SK-N-SH (cell line): ENCODE results near the gene RXYLT1.

Experiments used
- CHD2 ChIP-seq: fragments of 150-350 bp; IDR thresholded peaks from 2 replicates; pipeline ENCODE4 v1.6.1; 2018; ENCODE audit warnings: low read length; ENCODE audit not compliant: partially characterized antibody
- CTCF ChIP-seq: fragments of 200-600 bp; sonication (generic); IDR thresholded peaks from 2 replicates; pipeline ENCODE4 v1.6.1; 2017; ENCODE audit warnings: antibody characterized with exemption, mild to moderate bottlenecking, moderate library complexity
- POLR2AphosphoS5 ChIP-seq: IDR thresholded peaks from 2 replicates; pipeline ENCODE4 v1.6.1; 2012; ENCODE audit warnings: low read depth, low read length
- TEAD4 ChIP-seq: IDR thresholded peaks from 2 replicates; pipeline ENCODE4 v1.4.0; 2012; ENCODE audit warnings: mild to moderate bottlenecking, borderline replicate concordance; ENCODE audit not compliant: insufficient read depth

- no peak for TF ChIP-seq POLR2AphosphoS5
- TF ChIP-seq CHD2, result no peak
- no peak for TF ChIP-seq CTCF
- no peak for TF ChIP-seq TEAD4
Observed at GRCh38 chr12:63795032-63795687, 15.5 kb downstream of the RXYLT1 start.
